Stimulated activated CD4-positive, alpha-beta T cell treated with anti-CD3 and anti-CD28 coated beads, Interleukin-1b, Interleukin-23, amount 100 ng/mL, for 24 hours (primary cell): ENCODE data around the gene DHDH.
"Not testable (repeated sequence)": the region's sequence is repeated elsewhere in the genome, so short reads cannot be mapped to it uniquely, and the experiment has no call there.

Source experiments
- DNase-seq, 4 experiments: peaks; one replicate each; pipeline ENCODE4 v3.0.0-alpha.2; 2020; ENCODE audit warnings: low read depth in 4 of 4, low spot score in 1 of 4

The DHDH gene

GRCh38 chr19:48933382-48933932, at the start of gene DHDH:
Gene DHDH, plus strand, starts transcription at chr19:48933699. Its CDS starts 23 bp downstream, at chr19:48933722.
- peak; percentile 40 to 75 (median 50) for DNase-seq

GRCh38 chr19:48883726-48884125, 49.8 kb upstream of the DHDH start:
- DNase-seq, result no peak

GRCh38 chr19:48887861-48888612, 45.5 kb upstream of the DHDH start:
- DNase-seq, result no peak

- DNase-seq, result not testable (repeated sequence)
Observed at GRCh38 chr19:48889496-48889895, 44.0 kb upstream of the DHDH start.

- no peak for DNase-seq
Observed at GRCh38 chr19:48890551-48890950, 42.9 kb upstream of the DHDH start.

- DNase-seq, result no peak
Observed at GRCh38 chr19:48895226-48895625, 38.3 kb upstream of the DHDH start.

GRCh38 chr19:48896191-48896720, 37.2 kb upstream of the DHDH start:
- DNase-seq, result no peak

- no peak for DNase-seq
Observed at GRCh38 chr19:48897181-48897580, 36.3 kb upstream of the DHDH start.

GRCh38 chr19:48899386-48899749, 34.1 kb upstream of the DHDH start:
- not testable (repeated sequence) for DNase-seq

GRCh38 chr19:48899781-48900476, 33.6 kb upstream of the DHDH start, which contains the start of gene NUCB1:
Gene NUCB1, plus strand, starts transcription at chr19:48900312. Its CDS starts 485 bp downstream, at chr19:48900797.
- DNase-seq, result peak; percentile 97 to 100 (median 98)

- DNase-seq, result no peak
Observed at GRCh38 chr19:48900477-48901406, 32.8 kb upstream of the DHDH start.

GRCh38 chr19:48902291-48902690, 31.2 kb upstream of the DHDH start:
- not testable (repeated sequence) for DNase-seq

GRCh38 chr19:48903788-48904187, 29.7 kb upstream of the DHDH start:
- DNase-seq, result not testable (repeated sequence)

- DNase-seq, result no peak
Observed at GRCh38 chr19:48905664-48906063, 27.8 kb upstream of the DHDH start.

GRCh38 chr19:48906324-48906723, 27.2 kb upstream of the DHDH start:
- no peak for DNase-seq

- DNase-seq, result no peak
Observed at GRCh38 chr19:48907671-48908070, 25.8 kb upstream of the DHDH start.

- not testable (repeated sequence) for DNase-seq
Observed at GRCh38 chr19:48909424-48910077, 23.9 kb upstream of the DHDH start.

- no peak for DNase-seq
Observed at GRCh38 chr19:48910803-48911202, 22.7 kb upstream of the DHDH start.

- no peak for DNase-seq
Observed at GRCh38 chr19:48913114-48913889, 20.2 kb upstream of the DHDH start.
